Stimulated activated CD4-positive, alpha-beta T cell treated with anti-CD3 and anti-CD28 coated beads, Interleukin-1b, Interleukin-23, amount 100 ng/mL, for 24 hours (primary cell): ENCODE measurements around the gene MLANA.
"Not testable (repeated sequence)": the region's sequence is repeated elsewhere in the genome, so short reads cannot be mapped to it uniquely, and the experiment has no call there.

ENCODE experiments used
- DNase-seq, 4 experiments: peaks; one replicate each; pipeline ENCODE4 v3.0.0-alpha.2; 2020; ENCODE audit warnings: low read depth in 4 of 4, low spot score in 1 of 4

The MLANA gene

GRCh38 chr9:5869315-5870019, 21.2 kb upstream of the MLANA start:
- no peak for DNase-seq

GRCh38 chr9:5870020-5870339, 20.7 kb upstream of the MLANA start:
- no peak for DNase-seq

- no peak for DNase-seq
Observed at GRCh38 chr9:5870691-5871090, 20.0 kb upstream of the MLANA start.

GRCh38 chr9:5871785-5872184, 18.9 kb upstream of the MLANA start:
- no peak for DNase-seq

- no peak for DNase-seq
Observed at GRCh38 chr9:5872511-5872910, 18.2 kb upstream of the MLANA start.

- DNase-seq = no peak
Observed at GRCh38 chr9:5873439-5873838, 17.2 kb upstream of the MLANA start.

- no peak for DNase-seq
Observed at GRCh38 chr9:5874048-5874447, 16.6 kb upstream of the MLANA start.

- no peak for DNase-seq
Observed at GRCh38 chr9:5876026-5876425, 14.7 kb upstream of the MLANA start.

- DNase-seq = no peak
Observed at GRCh38 chr9:5876711-5877110, 14.0 kb upstream of the MLANA start.

GRCh38 chr9:5879419-5880181, 11.1 kb upstream of the MLANA start:
- no peak for DNase-seq

- not testable (repeated sequence) for DNase-seq
Observed at GRCh38 chr9:5882244-5883012, 8.3 kb upstream of the MLANA start.

GRCh38 chr9:5884191-5884590, 6.5 kb upstream of the MLANA start:
- no peak for DNase-seq

- DNase-seq = peak; percentile 69 to 76 (median 70)
Observed at GRCh38 chr9:5886114-5886939, 4.4 kb upstream of the MLANA start.

- no peak for DNase-seq
Observed at GRCh38 chr9:5892456-5893133, 1.9 kb downstream of the MLANA start.

GRCh38 chr9:5893134-5893505, 2.4 kb downstream of the MLANA start:
- no peak for DNase-seq

- no peak for DNase-seq
Observed at GRCh38 chr9:5893591-5894236, 3.0 kb downstream of the MLANA start.

GRCh38 chr9:5894237-5894959, 3.7 kb downstream of the MLANA start:
- no peak for DNase-seq

- DNase-seq = no peak
Observed at GRCh38 chr9:5895782-5896181, 5.1 kb downstream of the MLANA start.

- no peak for DNase-seq
Observed at GRCh38 chr9:5896863-5897262, 6.2 kb downstream of the MLANA start.

GRCh38 chr9:5897851-5898250, 7.2 kb downstream of the MLANA start:
- DNase-seq = no peak
